Epithelial cell of proximal tubule (primary cell): ENCODE results near the gene ATP2C2. TPM values are rescaled to one million over a fixed set of nuclear protein-coding genes. Genes with fewer than 3 reads are reported as not detected.

ENCODE experiments used
- DNase-seq: peaks from one replicate; pipeline ENCODE4 v3.0.0-alpha.2; 2011; ENCODE audit warnings: low read depth
- H3K4me3 ChIP-seq: 2 replicates; pipeline ENCODE4 v1.5.1; 2011; ENCODE audit warnings: low read depth, mild to moderate bottlenecking, low read length
- total RNA-seq: library from RNA; depleted of rRNA; stranded (reverse); fragments of >200 nt; gene quantifications from 2 replicates; pipeline ENCODE4 v1.2.3, GENCODE V29; 2015
- TF ChIP-seq, protein P1 (sequence below): conservative IDR thresholded peaks from 2 replicates; pipeline ENCODE4 v1.5.1; 2012; ENCODE audit warnings: low read depth, mild to moderate bottlenecking, low read length

ATP2C2 gene
- total RNA-seq, 1 donor from 2014 or later, result 6.3 TPM

DNA sequence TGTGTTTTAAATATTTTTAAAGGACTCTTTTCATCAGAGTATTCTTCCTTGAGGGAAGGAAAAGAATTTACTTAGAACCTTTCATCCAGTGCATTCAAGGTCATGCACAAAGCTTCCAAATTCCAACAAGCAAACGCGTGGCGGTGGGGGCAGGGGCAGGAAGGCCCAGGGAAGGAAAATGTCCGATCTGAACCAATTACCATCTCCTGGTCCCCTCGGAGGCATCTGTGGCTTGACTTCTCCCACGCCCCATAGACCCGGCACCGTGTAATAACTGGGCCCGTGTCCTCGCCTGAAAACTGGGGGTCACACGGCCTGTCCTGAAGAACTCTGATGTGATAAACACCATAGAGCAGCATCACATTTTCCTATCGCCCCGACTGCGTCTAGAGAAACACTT, 117.8 kb downstream of the ATP2C2 start:
- no peak overlapping the region for H3K4me3 ChIP-seq
- no peak for DNase-seq
- TF ChIP-seq, protein P1, sequence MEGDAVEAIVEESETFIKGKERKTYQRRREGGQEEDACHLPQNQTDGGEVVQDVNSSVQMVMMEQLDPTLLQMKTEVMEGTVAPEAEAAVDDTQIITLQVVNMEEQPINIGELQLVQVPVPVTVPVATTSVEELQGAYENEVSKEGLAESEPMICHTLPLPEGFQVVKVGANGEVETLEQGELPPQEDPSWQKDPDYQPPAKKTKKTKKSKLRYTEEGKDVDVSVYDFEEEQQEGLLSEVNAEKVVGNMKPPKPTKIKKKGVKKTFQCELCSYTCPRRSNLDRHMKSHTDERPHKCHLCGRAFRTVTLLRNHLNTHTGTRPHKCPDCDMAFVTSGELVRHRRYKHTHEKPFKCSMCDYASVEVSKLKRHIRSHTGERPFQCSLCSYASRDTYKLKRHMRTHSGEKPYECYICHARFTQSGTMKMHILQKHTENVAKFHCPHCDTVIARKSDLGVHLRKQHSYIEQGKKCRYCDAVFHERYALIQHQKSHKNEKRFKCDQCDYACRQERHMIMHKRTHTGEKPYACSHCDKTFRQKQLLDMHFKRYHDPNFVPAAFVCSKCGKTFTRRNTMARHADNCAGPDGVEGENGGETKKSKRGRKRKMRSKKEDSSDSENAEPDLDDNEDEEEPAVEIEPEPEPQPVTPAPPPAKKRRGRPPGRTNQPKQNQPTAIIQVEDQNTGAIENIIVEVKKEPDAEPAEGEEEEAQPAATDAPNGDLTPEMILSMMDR, result no peak

DNA sequence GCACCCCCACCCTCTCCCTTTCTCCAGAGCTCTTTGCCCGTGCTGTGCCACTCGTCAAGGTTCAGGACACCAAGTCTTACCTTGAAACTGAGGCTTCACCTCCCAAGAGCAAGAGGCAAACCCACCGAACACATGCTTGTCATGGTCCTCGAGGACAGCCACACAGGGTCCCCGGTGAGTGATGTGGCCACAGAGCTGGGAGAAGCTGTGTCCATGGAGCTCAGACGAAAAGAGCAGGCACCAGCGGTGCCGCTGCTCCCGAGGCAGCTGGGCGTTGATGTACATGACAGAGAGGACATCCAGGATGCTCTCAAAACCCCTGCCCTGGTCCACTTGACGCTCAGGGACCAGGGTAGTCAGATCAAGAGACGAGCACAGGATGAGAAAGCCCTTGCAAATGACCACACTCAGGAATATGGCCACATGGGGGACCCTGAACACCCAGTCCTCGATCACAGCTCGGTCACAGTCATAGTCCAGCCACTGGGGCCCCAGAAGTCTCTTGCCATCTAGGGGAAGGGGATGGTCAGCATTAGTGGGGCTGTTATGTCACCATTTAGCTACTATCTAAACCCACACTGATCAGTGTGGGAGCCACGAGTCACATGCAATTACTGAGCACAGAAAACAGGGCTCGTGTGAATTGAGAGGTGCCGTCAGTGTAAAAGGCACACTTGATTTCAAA, 118.4 kb downstream of the ATP2C2 start:
- no peak for DNase-seq
- no peak overlapping the region for H3K4me3 ChIP-seq
- TF ChIP-seq, protein P1, result no peak

DNA sequence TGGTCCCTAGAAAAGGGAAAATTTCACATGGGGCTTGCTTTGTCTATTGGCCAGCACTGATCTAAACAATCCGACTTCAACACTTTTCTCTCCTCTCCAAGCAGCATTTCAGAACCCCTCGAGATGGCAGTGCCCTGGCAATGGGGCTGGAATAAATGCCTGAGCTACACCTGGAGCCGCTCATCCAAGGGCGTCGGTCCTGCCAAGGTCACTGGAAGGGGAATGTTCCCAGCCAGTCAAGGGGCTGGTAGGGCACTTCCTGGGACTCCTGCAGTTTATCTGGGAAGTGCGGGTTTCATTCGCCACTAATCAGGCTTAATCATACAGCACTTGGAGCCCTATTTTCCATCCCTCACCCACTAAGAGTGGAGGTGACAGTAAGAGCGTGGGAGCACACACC, 119.0 kb downstream of the ATP2C2 start:
- H3K4me3 ChIP-seq, result no peak overlapping the region
- no peak for DNase-seq
- TF ChIP-seq, protein P1, result no peak

GRCh38 chr16:84489131-84489530, 120.8 kb downstream of the ATP2C2 start:
- no peak overlapping the region for H3K4me3 ChIP-seq
- TF ChIP-seq, protein P1, result no peak
- DNase-seq, result no peak

DNA sequence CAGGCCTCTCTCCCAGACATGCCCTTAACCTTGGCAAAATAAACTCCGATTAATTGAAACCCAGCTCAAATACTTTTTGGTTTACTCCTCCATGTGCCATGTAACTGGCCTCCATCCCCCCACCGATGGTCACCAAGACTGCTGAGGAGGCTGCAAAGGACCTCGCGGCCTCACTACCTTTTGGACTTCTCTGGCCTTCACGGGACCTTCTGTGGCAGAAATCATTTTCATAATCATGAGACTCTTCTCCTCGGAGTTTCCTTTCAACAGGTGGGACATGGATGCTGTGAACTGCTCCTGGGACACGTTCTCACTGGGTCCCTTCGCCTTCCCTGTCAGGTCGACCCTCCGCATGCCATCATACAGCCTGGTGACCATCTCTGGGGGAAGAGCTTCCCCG, 127.2 kb downstream of the ATP2C2 start:
- H3K4me3 ChIP-seq, result no peak overlapping the region
- no peak for DNase-seq
- TF ChIP-seq, protein P1, result no peak

- H3K4me3 ChIP-seq, result no peak overlapping the region
- TF ChIP-seq, protein P1, result no peak
Measured at GRCh38 chr16:84496991-84497390, 128.7 kb downstream of the ATP2C2 start.

More at GRCh38 chr16:84496991-84497390, 128.7 kb downstream of the ATP2C2 start:
- DNase-seq, result no peak
